Osteoblast (primary cell): ENCODE measurements around the gene BCL2. TPM values are rescaled to one million over a fixed set of nuclear protein-coding genes. Genes with fewer than 3 reads are reported as not detected.

Experiments
- DNase-seq: peaks from one replicate; pipeline ENCODE4 v3.0.0; 2011; ENCODE audit warnings: low spot score, mixed read lengths; ENCODE audit not compliant: insufficient read length; ENCODE audit errors: missing footprints
- H2AFZ ChIP-seq: 2 replicates; pipeline ENCODE4 v1.6.0; 2011; ENCODE audit warnings: mild to moderate bottlenecking, low read length
- H3K27ac ChIP-seq: 2 replicates; pipeline ENCODE4 v1.5.1; 2011; ENCODE audit warnings: mild to moderate bottlenecking, low read depth, low read length, moderate library complexity
- H3K27me3 ChIP-seq: 2 replicates; pipeline ENCODE4 v1.6.0; 2012; ENCODE audit warnings: mild to moderate bottlenecking, control low read depth, inconsistent platforms, low read length, moderate library complexity; ENCODE audit not compliant: insufficient read depth
- H3K36me3 ChIP-seq: 2 replicates; pipeline ENCODE4 v1.5.1; 2011; ENCODE audit warnings: mild to moderate bottlenecking, low read length, control low read depth, moderate library complexity; ENCODE audit not compliant: insufficient read depth
- H3K4me1 ChIP-seq: 2 replicates; pipeline ENCODE4 v1.5.1; 2011; ENCODE audit warnings: mild to moderate bottlenecking, low read length, control low read depth, moderate library complexity; ENCODE audit not compliant: insufficient read depth
- H3K4me2 ChIP-seq: 2 replicates; pipeline ENCODE4 v1.6.0; 2011; ENCODE audit warnings: mild to moderate bottlenecking, low read length; ENCODE audit not compliant: insufficient read depth
- H3K4me3 ChIP-seq: fragments of 200-600 bp; sonication (generic); 3 replicates; pipeline ENCODE4 v1.5.1; 2012; ENCODE audit warnings: mild to moderate bottlenecking, low read length, inconsistent platforms; ENCODE audit not compliant: insufficient read depth
- H3K79me2 ChIP-seq: 2 replicates; pipeline ENCODE4 v1.6.0; 2012; ENCODE audit warnings: mild to moderate bottlenecking, low read length, control low read depth, inconsistent platforms; ENCODE audit not compliant: insufficient read depth
- H3K9me3 ChIP-seq: 2 replicates; pipeline ENCODE4 v1.5.1; 2011; ENCODE audit warnings: low read depth, low read length, control low read depth
- H4K20me1 ChIP-seq: 2 replicates; pipeline ENCODE4 v1.6.0; 2012; ENCODE audit warnings: mild to moderate bottlenecking, low read length, control low read depth; ENCODE audit not compliant: insufficient read depth
- CTCF ChIP-seq: IDR thresholded peaks from 2 replicates; pipeline ENCODE4 v1.5.1; 2011; ENCODE audit warnings: mild to moderate bottlenecking, low read depth, low read length, moderate library complexity; ENCODE audit errors: extremely low read depth
- total RNA-seq: library from RNA; depleted of rRNA; stranded (reverse); fragments of >200 nt; gene quantifications from 2 replicates; pipeline ENCODE4 v1.2.3, GENCODE V29; 2012

BCL2 gene
- total RNA-seq, 1 donor = 11.9 TPM

- Histone ChIP-seq H3K79me2 (no peaks in the 10 kb centered on the region), H3K9me3 (no peaks in the 10 kb centered on the region), H4K20me1 (no peaks in the 10 kb centered on the region), H3K4me3 (no peak overlapping the region), H3K4me2 (no peak overlapping the region), H3K36me3 (no peaks in the 10 kb centered on the region), H3K4me1 (no peaks in the 10 kb centered on the region), H2AFZ (peak overlapping the region; percentile 17), H3K27ac (no peak overlapping the region), H3K27me3 (no peaks in the 10 kb centered on the region)
- DNase-seq = no peak
- TF ChIP-seq CTCF = no peak
These were observed 122.2 kb downstream of the BCL2 start for GRCh38 chr18:63197246-63197869.

- Histone ChIP-seq H3K79me2 (no peaks in the 10 kb centered on the region), H3K4me3 (no peak overlapping the region), H3K4me1 (no peaks in the 10 kb centered on the region), H3K27me3 (no peaks in the 10 kb centered on the region), H3K4me2 (no peak overlapping the region), H2AFZ (no peak overlapping the region), H4K20me1 (no peaks in the 10 kb centered on the region), H3K36me3 (no peaks in the 10 kb centered on the region), H3K27ac (no peak overlapping the region), H3K9me3 (no peaks in the 10 kb centered on the region)
- no peak for DNase-seq
- no peak for TF ChIP-seq CTCF
These were observed 124.0 kb downstream of the BCL2 start for GRCh38 chr18:63195326-63196159.

DNA sequence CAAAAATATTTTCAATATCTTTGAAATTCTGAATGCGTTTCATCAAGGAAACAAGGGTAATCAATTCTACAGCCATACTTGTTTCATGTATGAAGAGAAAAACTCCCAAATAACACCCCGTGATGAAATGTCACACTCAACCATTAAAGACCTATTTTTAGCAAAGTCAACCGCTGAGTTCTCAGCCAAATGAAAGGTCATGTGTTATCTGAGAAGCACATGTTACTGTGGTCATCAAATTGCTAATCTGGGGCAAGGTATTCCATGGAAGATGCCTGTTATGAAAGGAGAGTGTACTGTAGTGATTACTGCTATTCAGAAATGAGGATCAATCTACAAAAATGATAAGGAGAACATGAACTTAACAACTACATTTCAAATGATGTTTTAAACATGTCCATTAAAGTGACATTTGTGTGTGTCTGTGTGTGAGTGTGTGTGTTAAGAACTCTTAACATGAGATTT is 126.7 kb downstream of the BCL2 start:
- no peaks in the 10 kb centered on the region for H3K27me3 ChIP-seq
- no peaks in the 10 kb centered on the region for H3K79me2 ChIP-seq
- no peaks in the 10 kb centered on the region for H3K4me1 ChIP-seq
- H3K27ac ChIP-seq = no peak overlapping the region
- no peaks in the 10 kb centered on the region for H3K36me3 ChIP-seq
- no peaks in the 10 kb centered on the region for H4K20me1 ChIP-seq
- no peaks in the 10 kb centered on the region for H3K9me3 ChIP-seq
- no peak overlapping the region for H3K4me2 ChIP-seq
- DNase-seq = no peak
- H3K4me3 ChIP-seq = no peak overlapping the region
- no peak overlapping the region for H2AFZ ChIP-seq
- no peak for TF ChIP-seq CTCF

DNA sequence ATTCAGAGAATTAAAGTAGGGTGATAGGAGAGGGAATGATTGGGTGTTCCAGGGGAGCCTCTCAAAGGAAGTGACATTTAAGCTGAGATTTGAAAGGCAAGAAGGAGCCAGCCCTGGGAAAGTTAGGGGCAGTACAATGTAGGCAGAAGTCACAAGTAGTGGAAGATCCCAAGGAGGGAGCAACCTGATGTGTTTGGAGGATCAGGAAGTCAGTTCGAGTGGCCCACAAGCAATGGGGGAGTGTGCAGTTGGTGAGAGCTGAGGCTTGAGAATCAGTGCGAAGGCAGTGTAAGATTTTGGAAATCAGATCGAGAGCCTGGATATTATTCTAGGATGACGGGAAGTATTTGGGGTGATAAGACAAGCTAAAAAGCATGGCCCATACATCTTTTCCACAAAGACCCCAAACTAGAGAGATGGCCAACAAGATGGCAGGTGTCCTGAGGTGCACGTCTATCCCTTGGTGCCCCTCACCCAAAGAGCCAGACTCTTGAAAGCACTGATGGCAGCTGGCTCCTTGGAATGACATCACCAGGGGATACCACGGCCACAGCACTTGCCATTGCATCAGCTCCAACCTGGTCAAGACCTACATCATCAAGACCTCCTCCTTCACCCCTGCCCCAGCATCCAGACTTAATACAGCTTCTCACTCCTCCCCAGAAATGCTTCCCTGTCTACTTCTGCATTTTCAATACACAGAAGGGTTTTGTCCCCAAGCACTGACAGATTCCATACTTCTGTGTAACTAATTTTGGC is 127.3 kb downstream of the BCL2 start:
- Histone ChIP-seq H3K79me2 (no peaks in the 10 kb centered on the region), H3K36me3 (no peaks in the 10 kb centered on the region), H3K27ac (no peak overlapping the region), H2AFZ (no peak overlapping the region), H3K9me3 (no peaks in the 10 kb centered on the region), H3K27me3 (no peaks in the 10 kb centered on the region), H3K4me3 (no peak overlapping the region), H4K20me1 (no peaks in the 10 kb centered on the region), H3K4me2 (no peak overlapping the region), H3K4me1 (no peaks in the 10 kb centered on the region)
- TF ChIP-seq CTCF = no peak
- DNase-seq = no peak
